Measurements from ENCODE around the gene SLC46A1.

DNA sequence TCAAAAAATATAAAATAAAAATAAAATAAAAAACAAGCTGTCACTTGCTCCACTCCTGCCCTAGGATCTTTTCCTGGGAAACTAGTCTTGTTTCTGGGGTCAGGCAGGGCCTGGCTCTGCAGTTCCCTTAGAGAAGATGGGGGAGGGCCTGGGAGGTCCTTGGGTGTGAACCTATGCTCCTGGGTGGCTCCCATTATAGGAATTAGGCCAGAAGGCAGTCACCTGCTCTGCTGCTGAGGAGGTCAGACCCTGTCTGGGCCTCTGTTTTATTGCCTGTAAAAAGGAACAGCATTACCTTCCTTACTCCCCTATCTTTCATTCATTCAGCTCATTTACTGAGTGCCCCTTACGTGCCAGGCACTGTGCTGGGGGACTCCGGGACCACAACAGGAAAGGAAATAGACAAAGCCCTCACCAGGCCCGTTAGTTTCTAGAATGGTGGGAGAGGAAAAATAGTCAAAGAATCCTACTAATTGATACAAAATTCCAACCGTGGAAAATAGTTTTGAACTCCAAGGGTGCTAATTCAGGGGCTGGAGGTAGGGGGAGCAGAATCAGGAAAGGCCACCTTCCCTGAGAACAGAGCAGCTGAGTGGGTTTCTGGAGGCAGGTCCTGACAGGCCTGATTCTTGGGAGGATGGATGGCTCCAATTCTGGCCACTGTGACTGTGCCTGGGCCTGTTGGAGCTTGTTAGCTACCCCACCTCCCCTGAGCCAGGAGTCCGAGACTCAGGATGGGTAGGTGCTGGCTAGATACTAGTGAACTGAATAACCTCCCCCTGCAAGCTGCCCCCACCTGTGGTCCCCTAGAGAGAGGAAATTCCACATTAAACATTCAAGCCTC lies 1.3 kb upstream of the SLC46A1 start:
- TF ChIP-seq NFIC (IDR thresholded peaks at IDR 0.05; ENCODE audit: low read length): no peak
- TF ChIP-seq FOXM1 (CRISPR knock-in tag; IDR thresholded peaks at IDR 0.05): no peak
- no peak for TF ChIP-seq ZNF30 (CRISPR knock-in tag; IDR thresholded peaks at IDR 0.05)
